PC-3 (cell line): ENCODE measurements around the gene TENT5C. TPM values are rescaled to one million over a fixed set of nuclear protein-coding genes. Genes with fewer than 3 reads are reported as not detected.

Source experiments
- ATAC-seq: fragments of 200-7000 bp; cut with Tn5 transposase; 2 replicates; pipeline ENCODE4 v1.9.1; 2020; ENCODE audit warnings: mild to moderate bottlenecking, moderate library complexity
- BruUV-seq: library from RNA; stranded (reverse); fragments of 400-500 nt; replicated peaks from 2 replicates; lab custom pipeline; 2021; lab: Mats Ljungman, UMichigan
- CTCF ChIA-PET: fragments of 300-600 bp; sonication (Branson Sonifier 250); formaldehyde crosslinking; loops from one replicate; lab custom pipeline; 2022; ENCODE audit warnings: antibody characterized with exemption; lab: Charles Lee
- POLR2A ChIA-PET: fragments of 300-600 bp; sonication (Branson Sonifier 250); formaldehyde crosslinking; loops from one replicate; lab custom pipeline; 2022; ENCODE audit warnings: antibody characterized with exemption; ENCODE audit not compliant: unreplicated experiment; lab: Charles Lee
- DNase-seq: peaks from one replicate; pipeline ENCODE4 v3.0.0-alpha.2; 2015
- H2AFZ ChIP-seq: fragments of 300-600 bp; sonication (generic); 2 replicates; pipeline ENCODE4 v1.6.0; 2016; ENCODE audit warnings: antibody characterized with exemption, low read length
- H3F3A ChIP-seq: fragments of 300-600 bp; sonication (generic); one replicate; pipeline ENCODE4 v1.6.0; 2017; ENCODE audit warnings: antibody characterized with exemption, low read length, control low read depth, mild to moderate bottlenecking; ENCODE audit not compliant: unreplicated experiment
- H3K27ac ChIP-seq: fragments of 300-600 bp; sonication (generic); 2 replicates; pipeline ENCODE4 v1.5.1; 2016; ENCODE audit warnings: mild to moderate bottlenecking, low read length
- H3K27me3 ChIP-seq: fragments of 300-600 bp; sonication (generic); 2 replicates; pipeline ENCODE4 v1.6.1; 2016; ENCODE audit warnings: low read length, mixed read lengths
- H3K36me3 ChIP-seq: fragments of 300-600 bp; sonication (generic); 2 replicates; pipeline ENCODE4 v1.6.1; 2016; ENCODE audit warnings: low read depth, mixed run types, low read length, mixed read lengths
- H3K4me1 ChIP-seq: fragments of 300-600 bp; sonication (generic); 2 replicates; pipeline ENCODE4 v1.5.1; 2016; ENCODE audit warnings: low read length; ENCODE audit not compliant: insufficient read depth
- H3K4me2 ChIP-seq: fragments of 300-600 bp; sonication (generic); 2 replicates; pipeline ENCODE4 v1.6.0; 2016; ENCODE audit warnings: low read length
- H3K4me3 ChIP-seq: fragments of 300-600 bp; sonication (generic); 2 replicates; pipeline ENCODE4 v1.5.1; 2016; ENCODE audit warnings: mild to moderate bottlenecking, low read length, mixed read lengths
- H3K79me2 ChIP-seq: fragments of 300-600 bp; sonication (generic); 2 replicates; pipeline ENCODE4 v1.6.1; 2017; ENCODE audit warnings: low read length, mixed read lengths
- H3K9ac ChIP-seq: fragments of 300-600 bp; sonication (generic); 2 replicates; pipeline ENCODE4 v1.6.0; 2016; ENCODE audit warnings: mild to moderate bottlenecking, low read length
- H3K9me2 ChIP-seq: fragments of 300-600 bp; sonication (generic); replicated peaks from 2 replicates; pipeline ENCODE4 v1.6.1; 2016; ENCODE audit warnings: mixed run types, low read length, mixed read lengths
- H3K9me3 ChIP-seq: fragments of 300-600 bp; sonication (generic); 2 replicates; pipeline ENCODE4 v1.6.1; 2016; ENCODE audit warnings: low read length, mixed read lengths
- H4K20me1 ChIP-seq: fragments of 300-600 bp; sonication (generic); 2 replicates; pipeline ENCODE4 v1.6.1; 2016; ENCODE audit warnings: low read length, mixed read lengths
- EZH2 ChIP-seq: fragments of 300-600 bp; sonication (generic); IDR thresholded peaks from one replicate; pipeline ENCODE4 v1.6.1; 2017; ENCODE audit warnings: antibody characterized with exemption, mild to moderate bottlenecking, low read length; ENCODE audit not compliant: unreplicated experiment
- EZH2phosphoT487 ChIP-seq: fragments of 300-600 bp; sonication (generic); IDR thresholded peaks from 2 replicates; pipeline ENCODE4 v1.6.1; 2018; ENCODE audit warnings: mild to moderate bottlenecking, antibody characterized with exemption, low read length, borderline replicate concordance
- intact Hi-C: fragments of 100-400 bp; cut with micrococcal nuclease; formaldehyde crosslinking; loops from 2 replicates; pipeline ENCODE4 v1.9.0; 2023
- total RNA-seq: library from RNA; depleted of rRNA; stranded (reverse); fragments of >200 nt; gene quantifications from 2 replicates; pipeline ENCODE4 v1.2.3, GENCODE V29; 2014
- TF ChIP-seq, protein P1 (sequence below): fragments of 300-600 bp; sonication (generic); conservative IDR thresholded peaks from 2 replicates; pipeline ENCODE4 v1.5.1; 2017; ENCODE audit warnings: antibody characterized with exemption, low read depth, mild to moderate bottlenecking, low read length

TENT5C gene
- total RNA-seq, 1 experiment from 2014 or later = 2.4 TPM

DNA sequence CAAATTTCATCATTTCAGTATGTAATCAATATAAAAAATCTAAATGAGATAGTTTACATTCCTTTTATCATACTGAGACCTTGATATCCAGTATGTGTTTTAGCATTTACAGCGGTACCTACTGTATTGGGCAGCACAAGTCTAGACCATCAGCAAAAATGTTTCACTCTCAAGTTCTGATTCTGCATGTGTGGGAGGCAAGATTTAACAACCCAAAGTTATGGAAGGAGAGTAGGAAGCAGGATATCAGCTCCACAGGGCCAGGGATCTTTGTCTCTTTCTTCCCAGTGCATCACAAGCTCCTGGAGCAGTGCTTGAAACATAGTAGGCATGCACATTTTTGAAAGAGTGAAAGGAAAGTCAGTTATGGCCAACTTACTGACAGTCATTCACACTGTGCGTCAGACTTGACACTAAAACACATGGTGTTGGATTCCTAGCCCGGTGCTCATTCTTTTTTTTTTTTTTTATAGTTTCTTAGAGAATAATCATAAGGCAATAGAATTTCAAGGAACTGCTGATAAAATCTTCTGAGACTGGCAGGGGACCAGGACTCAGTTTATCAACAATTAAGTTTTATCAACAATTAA, 6.1 kb downstream of the TENT5C start:
- Histone ChIP-seq H4K20me1 (no peaks in the 10 kb centered on the region), H3K9me2 (no peaks in the 10 kb centered on the region), H2AFZ (no peak overlapping the region), H3K4me2 (no peak overlapping the region), H3K4me1 (peaks cover 23% of the 10 kb centered on the region), H3K27me3 (no peaks in the 10 kb centered on the region), H3K36me3 (no peaks in the 10 kb centered on the region), H3K27ac (no peak overlapping the region), H3K9ac (no peak overlapping the region), H3F3A (no peaks in the 10 kb centered on the region), H3K79me2 (0 out of 2 replicates have a peak, but pooled peaks cover 3% of the 10 kb centered on the region), H3K4me3 (no peak overlapping the region), H3K9me3 (no peaks in the 10 kb centered on the region)
- no TSS peak for BruUV-seq
- ChIA-PET CTCF (no interaction called here), POLR2A (no interaction called here)
- ATAC-seq = no peak
- intact Hi-C loops = no loop called here
- no peak for TF ChIP-seq EZH2
- no peak for TF ChIP-seq EZH2phosphoT487
- TF ChIP-seq, protein P1, sequence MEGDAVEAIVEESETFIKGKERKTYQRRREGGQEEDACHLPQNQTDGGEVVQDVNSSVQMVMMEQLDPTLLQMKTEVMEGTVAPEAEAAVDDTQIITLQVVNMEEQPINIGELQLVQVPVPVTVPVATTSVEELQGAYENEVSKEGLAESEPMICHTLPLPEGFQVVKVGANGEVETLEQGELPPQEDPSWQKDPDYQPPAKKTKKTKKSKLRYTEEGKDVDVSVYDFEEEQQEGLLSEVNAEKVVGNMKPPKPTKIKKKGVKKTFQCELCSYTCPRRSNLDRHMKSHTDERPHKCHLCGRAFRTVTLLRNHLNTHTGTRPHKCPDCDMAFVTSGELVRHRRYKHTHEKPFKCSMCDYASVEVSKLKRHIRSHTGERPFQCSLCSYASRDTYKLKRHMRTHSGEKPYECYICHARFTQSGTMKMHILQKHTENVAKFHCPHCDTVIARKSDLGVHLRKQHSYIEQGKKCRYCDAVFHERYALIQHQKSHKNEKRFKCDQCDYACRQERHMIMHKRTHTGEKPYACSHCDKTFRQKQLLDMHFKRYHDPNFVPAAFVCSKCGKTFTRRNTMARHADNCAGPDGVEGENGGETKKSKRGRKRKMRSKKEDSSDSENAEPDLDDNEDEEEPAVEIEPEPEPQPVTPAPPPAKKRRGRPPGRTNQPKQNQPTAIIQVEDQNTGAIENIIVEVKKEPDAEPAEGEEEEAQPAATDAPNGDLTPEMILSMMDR = no peak
- DNase-seq = no peak

DNA sequence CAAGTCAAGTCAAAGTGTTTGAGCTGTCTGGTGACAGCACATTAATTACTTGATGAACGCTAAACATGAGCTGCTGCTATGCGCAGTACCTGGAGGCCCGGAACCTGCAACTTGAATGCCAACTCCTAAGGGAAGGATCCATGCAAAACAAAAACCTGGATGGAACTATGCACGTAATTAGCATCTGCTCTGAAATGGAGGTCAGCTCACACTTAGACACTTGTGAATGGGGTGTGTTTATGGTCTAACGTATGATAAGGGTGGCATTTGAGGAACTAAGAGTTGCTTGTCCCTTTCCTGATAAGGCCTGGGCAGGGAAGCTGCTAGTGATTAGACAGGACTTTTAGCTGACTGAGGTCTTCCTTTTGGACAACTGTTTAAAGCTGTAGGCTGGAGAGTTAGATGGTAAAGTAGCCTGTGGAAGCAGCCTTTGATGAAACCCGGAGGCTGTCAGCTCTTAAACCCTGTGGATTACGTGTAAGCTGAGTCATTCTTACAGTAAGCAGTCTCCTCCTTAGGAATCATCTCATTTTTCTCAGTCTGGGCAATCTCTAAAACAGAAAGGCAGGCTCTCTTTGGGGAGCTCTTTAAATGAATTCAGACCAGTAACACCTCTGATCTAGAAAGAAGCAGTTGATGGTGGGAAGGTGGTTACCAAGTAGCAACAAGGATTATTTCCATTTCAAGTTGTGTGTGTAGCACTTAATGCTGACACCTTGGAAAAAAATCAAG, 6.8 kb downstream of the TENT5C start:
- 0 out of 2 replicates have a peak, but pooled peaks cover 3% of the 10 kb centered on the region for H3K79me2 ChIP-seq
- ATAC-seq (peak; percentile 81), DNase-seq (peak; percentile 46)
- intact Hi-C loops = no loop called here
- H3K9ac ChIP-seq = no peak overlapping the region
- H3K27ac ChIP-seq = no peak overlapping the region
- no peaks in the 10 kb centered on the region for H3F3A ChIP-seq
- no peak overlapping the region for H3K4me3 ChIP-seq
- H3K4me2 ChIP-seq = no peak overlapping the region
- no peaks in the 10 kb centered on the region for H3K36me3 ChIP-seq
- H3K27me3 ChIP-seq = no peaks in the 10 kb centered on the region
- H3K9me3 ChIP-seq = no peaks in the 10 kb centered on the region
- CTCF ChIA-PET = no interaction called here
- H4K20me1 ChIP-seq = no peaks in the 10 kb centered on the region
- POLR2A ChIA-PET = interaction anchor here (0.6 kb wide), 1 partner anchor 105 kb away, joined by 4 read pairs; no protein-coding TSS in a partner anchor
- BruUV-seq = no TSS peak
- peaks cover 21% of the 10 kb centered on the region for H3K4me1 ChIP-seq
- TF ChIP-seq EZH2 = no peak
- no peak for TF ChIP-seq EZH2phosphoT487
- TF ChIP-seq, protein P1 = no peak
- no peak overlapping the region for H2AFZ ChIP-seq
- no peaks in the 10 kb centered on the region for H3K9me2 ChIP-seq
